Right lobe of liver (tissue), 4 donors: ENCODE results near the gene MFAP3.

Source experiments
- CTCF ChIP-seq, 4 donors: fragments of 200-600 bp in 3 of 4; fragments of 450-650 bp in 1 of 4; IDR thresholded peaks; one replicate each; pipeline versions ENCODE4 v1.5.1 to v1.8.0; 2016 to 2022; ENCODE audit warnings: antibody characterized with exemption in 4 of 4, mild to moderate bottlenecking in 2 of 4
- POLR2A ChIP-seq: fragments of 450-650 bp; IDR thresholded peaks from one replicate; pipeline ENCODE4 v1.6.1; 2017; ENCODE audit warnings: antibody characterized with exemption, mild to moderate bottlenecking
- donor health status: DM: no; HTN: no; CAD: no.
- donor health status: DM: no; HTN: no; CAD: no.
- donor health status: DM: no; HTN: yes; CAD: no.

DNA sequence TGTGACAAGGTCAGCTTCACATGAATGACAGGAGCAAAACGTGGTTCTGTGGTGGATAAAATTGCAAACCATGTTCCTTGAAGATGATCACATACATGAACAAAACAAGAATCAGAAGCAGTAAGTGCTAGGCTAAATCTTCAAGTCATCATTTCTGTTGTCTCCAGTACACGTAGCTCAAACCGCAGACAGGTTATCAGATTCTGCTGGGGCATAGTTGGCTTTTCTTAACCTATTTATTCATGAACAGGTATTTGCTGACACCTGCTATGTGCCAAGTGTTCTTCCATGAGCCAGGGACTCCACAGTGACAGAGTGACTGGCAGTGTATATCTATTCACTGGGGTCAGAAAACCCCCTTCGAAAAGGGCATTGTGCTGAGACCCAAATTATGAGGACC, 20.8 kb downstream of the MFAP3 start:
- TF ChIP-seq CTCF (IDR thresholded peaks at IDR 0.05) (no peak), POLR2A (no peak)
